IPS-18c (cell line): ENCODE data around the gene RAB35.

Experiments
- H3K4me3 ChIP-seq: 2 replicates; pipeline ENCODE4 v1.7.0; 2013; ENCODE audit warnings: low read depth, mild to moderate bottlenecking, low read length, moderate library complexity; ENCODE audit not compliant: insufficient read depth
- H3K9me3 ChIP-seq: one replicate; pipeline ENCODE4 v1.6.1; 2013; ENCODE audit warnings: mild to moderate bottlenecking, low read length, moderate library complexity; ENCODE audit not compliant: control insufficient read depth, insufficient read depth

RAB35 gene

GRCh38 chr12:120095736-120096135 lies 20.8 kb downstream of the RAB35 start:
- H3K4me3 ChIP-seq, result no peak overlapping the region
- H3K9me3 ChIP-seq, result no peaks in the 10 kb centered on the region

- Histone ChIP-seq H3K4me3 (no peak overlapping the region), H3K9me3 (no peaks in the 10 kb centered on the region)
Measured at GRCh38 chr12:120095331-120095730, 21.2 kb downstream of the RAB35 start.

GRCh38 chr12:120094485-120094884 lies 22.1 kb downstream of the RAB35 start:
- Histone ChIP-seq H3K9me3 (no peaks in the 10 kb centered on the region), H3K4me3 (no peak overlapping the region)

- Histone ChIP-seq H3K4me3 (peak overlapping the region; percentile 20; the same call in 1 of the 2 replicates), H3K9me3 (no peaks in the 10 kb centered on the region)
Measured at GRCh38 chr12:120093592-120094355, 22.8 kb downstream of the RAB35 start.

DNA sequence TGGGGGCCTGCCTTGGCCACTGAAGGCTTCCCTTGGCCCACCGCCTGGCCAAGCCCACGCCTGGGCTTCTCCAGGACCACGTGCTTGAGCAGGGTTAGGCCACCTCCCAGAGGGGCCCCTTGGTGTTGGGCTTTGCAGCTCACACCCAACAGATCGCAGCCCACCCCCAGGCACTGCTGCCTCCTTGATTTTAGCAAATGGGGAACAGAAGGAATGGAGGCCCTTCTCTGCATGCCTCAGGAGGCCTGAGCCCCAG lies 23.3 kb downstream of the RAB35 start:
- Histone ChIP-seq H3K4me3 (no peak overlapping the region), H3K9me3 (no peaks in the 10 kb centered on the region)

DNA sequence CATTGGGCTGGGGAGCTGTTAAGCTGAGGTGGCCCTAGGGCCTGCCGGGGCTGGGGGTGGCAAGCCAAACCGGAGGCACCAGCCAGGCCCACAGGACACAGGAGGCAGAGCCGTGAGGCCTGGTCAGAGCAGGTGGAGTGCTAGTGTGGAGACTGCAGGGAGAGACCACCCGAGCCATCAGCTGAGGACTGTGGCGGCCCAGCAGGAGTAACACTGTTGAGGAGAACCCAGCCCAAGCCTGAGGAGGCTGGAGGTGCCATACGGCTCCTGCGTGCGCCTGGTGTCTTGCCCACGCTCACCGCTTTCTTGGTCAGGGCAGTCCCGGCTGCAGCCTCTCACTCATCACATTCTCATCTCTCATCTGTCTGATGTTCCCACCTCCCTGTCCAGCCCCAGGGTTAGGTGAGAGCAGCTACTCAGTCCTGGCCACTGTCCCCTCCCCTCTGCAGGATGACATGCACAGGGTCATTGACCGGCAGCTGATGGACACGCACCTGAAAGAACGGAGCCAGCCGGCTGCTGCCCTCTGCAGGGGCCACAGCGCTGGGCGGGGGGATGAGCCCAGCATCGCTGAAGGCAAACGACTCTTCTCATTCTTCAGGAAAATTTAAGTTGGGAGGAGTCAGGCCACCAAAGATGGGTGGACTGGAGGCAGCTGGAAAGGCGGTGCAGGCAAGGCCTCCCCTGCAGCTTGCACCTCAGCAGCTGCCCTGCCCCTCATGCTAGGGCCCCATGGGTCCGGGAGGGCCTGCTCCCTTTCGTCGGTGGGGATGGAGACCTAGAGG lies 23.8 kb downstream of the RAB35 start:
- H3K9me3 ChIP-seq, result no peaks in the 10 kb centered on the region
- no peak overlapping the region for H3K4me3 ChIP-seq

DNA sequence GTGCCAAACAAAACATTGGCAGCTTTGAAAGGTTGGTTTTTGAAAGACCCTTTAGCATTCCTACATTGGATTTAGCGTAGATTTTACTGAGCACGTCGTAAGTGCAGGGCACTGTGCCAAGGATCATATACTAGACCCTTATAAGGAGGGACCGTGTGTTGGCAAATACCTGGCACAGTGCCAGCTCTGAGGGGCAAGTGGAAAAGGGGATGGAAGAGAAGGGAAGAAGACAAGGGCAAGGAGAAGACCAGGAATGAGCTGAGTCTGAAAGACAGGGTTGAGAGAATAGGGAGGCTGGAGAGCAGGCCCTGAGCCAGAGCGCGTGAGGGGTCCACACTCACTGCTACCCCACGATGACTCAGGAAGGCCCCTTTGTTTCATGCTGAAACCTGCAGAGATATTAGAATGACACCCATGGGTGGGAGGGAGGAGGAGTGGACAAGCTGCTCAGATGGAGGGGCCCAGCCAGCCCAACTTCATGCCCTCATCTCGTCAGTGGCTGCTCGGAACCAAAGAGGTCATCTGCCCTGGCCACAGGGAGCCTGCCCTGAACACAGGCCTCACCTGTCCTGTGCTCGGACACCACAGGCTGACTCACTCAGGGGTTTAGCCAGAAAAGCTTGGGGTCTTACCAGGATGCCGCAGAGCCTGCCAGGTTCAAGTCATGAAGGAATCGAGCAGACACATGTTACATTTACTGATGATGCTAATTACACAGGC lies 25.0 kb downstream of the RAB35 start:
- no peak overlapping the region for H3K4me3 ChIP-seq
- H3K9me3 ChIP-seq, result no peaks in the 10 kb centered on the region

GRCh38 chr12:120090626-120091295 lies 25.8 kb downstream of the RAB35 start:
- Histone ChIP-seq H3K9me3 (no peaks in the 10 kb centered on the region), H3K4me3 (no peak overlapping the region)

- Histone ChIP-seq H3K4me3 (no peak overlapping the region), H3K9me3 (no peaks in the 10 kb centered on the region)
Measured at GRCh38 chr12:120090206-120090605, 26.3 kb downstream of the RAB35 start.

- Histone ChIP-seq H3K9me3 (no peaks in the 10 kb centered on the region), H3K4me3 (no peak overlapping the region)
Measured at GRCh38 chr12:120089796-120090195, 26.8 kb downstream of the RAB35 start.

DNA sequence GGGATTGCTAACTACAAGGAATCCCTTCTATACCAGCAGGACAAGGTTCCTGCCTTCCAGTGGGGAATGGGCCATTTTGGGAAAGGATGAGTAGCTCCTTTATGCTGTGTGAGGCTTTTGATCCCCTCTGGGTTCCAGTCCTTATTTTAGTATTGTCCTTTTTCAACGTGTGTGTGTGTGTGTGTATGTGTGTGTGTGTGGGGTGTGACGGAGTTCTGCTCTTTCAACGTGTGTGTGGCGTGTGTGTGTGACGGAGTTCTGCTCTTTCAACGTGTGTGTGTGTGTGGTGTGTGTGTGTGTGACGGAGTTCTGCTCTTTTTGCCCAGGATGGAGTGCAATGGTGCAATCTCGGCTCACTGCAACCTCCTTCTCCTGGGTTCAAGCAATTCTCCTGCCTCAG lies 27.4 kb downstream of the RAB35 start:
- Histone ChIP-seq H3K9me3 (no peaks in the 10 kb centered on the region), H3K4me3 (no peak overlapping the region)

GRCh38 chr12:120086801-120087621 lies 29.5 kb downstream of the RAB35 start:
- peak overlapping the region; percentile 41; the same call in 1 of the 2 replicates for H3K4me3 ChIP-seq
- H3K9me3 ChIP-seq, result no peaks in the 10 kb centered on the region

GRCh38 chr12:120085920-120086645 lies 30.5 kb downstream of the RAB35 start:
- H3K4me3 ChIP-seq, result no peak overlapping the region

DNA sequence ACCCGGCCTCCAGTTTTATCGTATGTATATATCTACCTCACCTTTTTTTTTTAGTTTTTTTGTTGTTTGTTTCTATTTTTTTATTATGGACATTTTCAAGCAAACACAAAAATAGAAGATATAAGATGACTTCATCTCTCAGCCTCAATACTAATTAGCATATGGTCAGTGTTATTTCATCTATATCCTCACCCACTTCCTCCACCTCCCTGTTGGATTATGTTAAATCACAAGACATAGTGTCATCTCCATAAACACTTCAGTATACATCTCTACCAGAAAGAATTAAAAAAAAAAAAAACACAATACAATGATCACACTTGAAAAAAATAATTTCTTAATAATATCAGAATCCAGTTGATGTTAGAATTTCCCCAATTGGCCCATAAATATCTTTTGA lies 34.9 kb downstream of the RAB35 start:
- no peaks in the 10 kb centered on the region for H3K9me3 ChIP-seq
- H3K4me3 ChIP-seq, result no peak overlapping the region

More at GRCh38 chr12:120085920-120086645, 30.5 kb downstream of the RAB35 start:
- H3K9me3 ChIP-seq, result no peaks in the 10 kb centered on the region

- H3K4me3 ChIP-seq, result no peak overlapping the region
- H3K9me3 ChIP-seq, result no peaks in the 10 kb centered on the region
Measured at GRCh38 chr12:120079411-120080400, 36.8 kb downstream of the RAB35 start.
